ENCODE data around the gene CCDC158. TPM values are rescaled to one million over a fixed set of nuclear protein-coding genes. Genes with fewer than 3 reads are reported as not detected.

Gene CCDC158
- total and polyA plus RNA-seq, 2 donors (not counting 3 experiments of a cell fraction or from before 2014, with no cell fraction given): not detected

- H3K79me2 ChIP-seq (ENCODE audit: control insufficient read depth, insufficient read depth, low read length): no peaks in the 10 kb centered on the region
- peak; percentile 38 for DNase-seq (ENCODE audit: low read depth, low spot score)
- POLR2A ChIA-PET: no interaction called here
- dilution Hi-C loops (cut with MboI; ENCODE audit: extremely low pct_ligation_motif_present, low sequenced_read_pairs) (no loop called here), intact Hi-C loops (cut with micrococcal nuclease) (loop anchor here (1.0 kb wide), 1 partner anchor 198 kb away; no protein-coding TSS in a partner anchor)
- peaks cover 20% of the 10 kb centered on the region for H3K4me1 ChIP-seq (ENCODE audit: control insufficient read depth, extremely low read depth, insufficient read depth, low read length)
- no TSS peak for BruUV-seq (replicated peaks)
- no peaks in the 10 kb centered on the region for H3K9me3 ChIP-seq (replicated peaks; ENCODE audit: control insufficient read depth, insufficient read depth, low read length)
- H3K36me3 ChIP-seq (ENCODE audit: control insufficient read depth in 2 of 2, extremely low read depth in 1 of 2, insufficient read depth in 2 of 2, low read length in 2 of 2): no peaks in the 10 kb centered on the region
- H3K9me1 ChIP-seq (replicated peaks; ENCODE audit: control insufficient read depth, extremely low read depth, insufficient read depth, low read length): no peaks in the 10 kb centered on the region
- no peak overlapping the region for H3K4me3 ChIP-seq (replicated peaks in 1 of 3; ENCODE audit: insufficient read depth in 1 of 3, low read depth in 1 of 3, low read length in 3 of 3)
- no peak overlapping the region for H3K4me2 ChIP-seq (ENCODE audit: insufficient read depth, low read length)
- H3K27me3 ChIP-seq (ENCODE audit: control insufficient read depth in 2 of 2, insufficient read depth in 2 of 2, low read length in 2 of 2): peaks cover 0 to 2% of the 10 kb centered on the region in 2 experiments
- H3K9ac ChIP-seq (replicated peaks; ENCODE audit: extremely low read depth, insufficient read depth, low read length): no peak overlapping the region
- no peak overlapping the region for H2AFZ ChIP-seq (ENCODE audit: low read depth, low read length)
- FAIRE-seq: no peak
- CTCF ChIA-PET: interaction anchor here (0.6 to 6.1 kb wide), 39 partner anchors 10 to 825 kb away, joined by 3 to 310 read pairs (median 5); partner anchors contain the start of genes NUP54, SCARB2, SHROOM3 and STBD1
- no peak overlapping the region for H3K27ac ChIP-seq (ENCODE audit: insufficient read depth, low read depth, low read length)
- H4K20me1 ChIP-seq (replicated peaks; ENCODE audit: control insufficient read depth, extremely low read depth, insufficient read depth, low read length): no peaks in the 10 kb centered on the region
- TF ChIP-seq, protein P1, sequence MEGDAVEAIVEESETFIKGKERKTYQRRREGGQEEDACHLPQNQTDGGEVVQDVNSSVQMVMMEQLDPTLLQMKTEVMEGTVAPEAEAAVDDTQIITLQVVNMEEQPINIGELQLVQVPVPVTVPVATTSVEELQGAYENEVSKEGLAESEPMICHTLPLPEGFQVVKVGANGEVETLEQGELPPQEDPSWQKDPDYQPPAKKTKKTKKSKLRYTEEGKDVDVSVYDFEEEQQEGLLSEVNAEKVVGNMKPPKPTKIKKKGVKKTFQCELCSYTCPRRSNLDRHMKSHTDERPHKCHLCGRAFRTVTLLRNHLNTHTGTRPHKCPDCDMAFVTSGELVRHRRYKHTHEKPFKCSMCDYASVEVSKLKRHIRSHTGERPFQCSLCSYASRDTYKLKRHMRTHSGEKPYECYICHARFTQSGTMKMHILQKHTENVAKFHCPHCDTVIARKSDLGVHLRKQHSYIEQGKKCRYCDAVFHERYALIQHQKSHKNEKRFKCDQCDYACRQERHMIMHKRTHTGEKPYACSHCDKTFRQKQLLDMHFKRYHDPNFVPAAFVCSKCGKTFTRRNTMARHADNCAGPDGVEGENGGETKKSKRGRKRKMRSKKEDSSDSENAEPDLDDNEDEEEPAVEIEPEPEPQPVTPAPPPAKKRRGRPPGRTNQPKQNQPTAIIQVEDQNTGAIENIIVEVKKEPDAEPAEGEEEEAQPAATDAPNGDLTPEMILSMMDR (IDR thresholded peaks at IDR 0.05; ENCODE audit: extremely low read depth in 1 of 2, insufficient read depth in 1 of 2, low read depth in 1 of 2, low read length in 2 of 2): peak; percentile 53 to 71
- no peak for TF ChIP-seq JUN (IDR thresholded peaks at IDR 0.05; ENCODE audit: borderline replicate concordance, insufficient read depth, insufficient read length, low read depth)
Observed at GRCh38 chr4:76377911-76378310, 43.0 kb downstream of the CCDC158 start.

- TF ChIP-seq JUN (IDR thresholded peaks at IDR 0.05; ENCODE audit: borderline replicate concordance, insufficient read depth, insufficient read length, low read depth) (no peak), POLR2AphosphoS5 (IDR thresholded peaks at IDR 0.05; ENCODE audit: insufficient read depth, low read depth, low read length) (no peak), GATA2 (IDR thresholded peaks at IDR 0.05; ENCODE audit: insufficient read depth, insufficient read length, low read depth, low read length) (no peak), MYC (IDR thresholded peaks at IDR 0.05; ENCODE audit: low read depth, low read length) (no peak), FOS (IDR thresholded peaks at IDR 0.05; ENCODE audit: borderline replicate concordance, insufficient read depth, low read length) (no peak), EZH2 (IDR thresholded peaks at IDR 0.05; ENCODE audit: borderline replicate concordance, low read depth, low read length, severe bottlenecking) (no peak), POLR2A (IDR thresholded peaks at IDR 0.05; ENCODE audit: low read depth, low read length) (no peak)
- TF ChIP-seq, protein P2, sequence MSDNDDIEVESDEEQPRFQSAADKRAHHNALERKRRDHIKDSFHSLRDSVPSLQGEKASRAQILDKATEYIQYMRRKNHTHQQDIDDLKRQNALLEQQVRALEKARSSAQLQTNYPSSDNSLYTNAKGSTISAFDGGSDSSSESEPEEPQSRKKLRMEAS (IDR thresholded peaks at IDR 0.05; ENCODE audit: insufficient read depth, insufficient read length): no peak
- TF ChIP-seq, protein P1 (IDR thresholded peaks at IDR 0.05; ENCODE audit: extremely low read depth in 1 of 2, insufficient read depth in 1 of 2, low read depth in 1 of 2, low read length in 2 of 2): no peak
- H3K4me1 ChIP-seq (ENCODE audit: control insufficient read depth, extremely low read depth, insufficient read depth, low read length): peaks cover 20% of the 10 kb centered on the region
- H3K27ac ChIP-seq (ENCODE audit: insufficient read depth, low read depth, low read length): no peak overlapping the region
- no peaks in the 10 kb centered on the region for H3K9me1 ChIP-seq (replicated peaks; ENCODE audit: control insufficient read depth, extremely low read depth, insufficient read depth, low read length)
- no peaks in the 10 kb centered on the region for H4K20me1 ChIP-seq (replicated peaks; ENCODE audit: control insufficient read depth, extremely low read depth, insufficient read depth, low read length)
- dilution Hi-C loops (cut with MboI; ENCODE audit: extremely low pct_ligation_motif_present, low sequenced_read_pairs) (no loop called here), intact Hi-C loops (cut with micrococcal nuclease) (no loop called here)
- no peak overlapping the region for H3K4me3 ChIP-seq (replicated peaks in 1 of 3; ENCODE audit: insufficient read depth in 1 of 3, low read depth in 1 of 3, low read length in 3 of 3)
- no TSS peak for BruUV-seq (replicated peaks)
- H3K36me3 ChIP-seq (ENCODE audit: control insufficient read depth in 2 of 2, extremely low read depth in 1 of 2, insufficient read depth in 2 of 2, low read length in 2 of 2): no peaks in the 10 kb centered on the region
- no peaks in the 10 kb centered on the region for H3K9me3 ChIP-seq (replicated peaks; ENCODE audit: control insufficient read depth, insufficient read depth, low read length)
- no peak overlapping the region for H3K9ac ChIP-seq (replicated peaks; ENCODE audit: extremely low read depth, insufficient read depth, low read length)
- H3K27me3 ChIP-seq (ENCODE audit: control insufficient read depth in 2 of 2, insufficient read depth in 2 of 2, low read length in 2 of 2): peaks cover 0 to 2% of the 10 kb centered on the region in 2 experiments
- no peak overlapping the region for H3K4me2 ChIP-seq (ENCODE audit: insufficient read depth, low read length)
- CTCF ChIA-PET: interaction anchor here (0.6 to 6.1 kb wide), 40 partner anchors 9 to 826 kb away, joined by 3 to 310 read pairs (median 5); partner anchors contain the start of genes NUP54, SCARB2, SHROOM3 and STBD1
- FAIRE-seq: no peak
- no peak overlapping the region for H2AFZ ChIP-seq (ENCODE audit: low read depth, low read length)
- no peaks in the 10 kb centered on the region for H3K79me2 ChIP-seq (ENCODE audit: control insufficient read depth, insufficient read depth, low read length)
- no peak for DNase-seq (ENCODE audit: low read depth, low spot score)
- POLR2A ChIA-PET: no interaction called here
Observed at GRCh38 chr4:76377481-76377901, 43.5 kb downstream of the CCDC158 start.

Data from endothelial cell of umbilical vein (primary cell).